GM21723 (cell line): ENCODE measurements around the gene GJC1.

Experiments used
- ATAC-seq: cut with Tn5 transposase; IDR thresholded peaks from one replicate; pipeline ENCODE4 v1.9.1; 2021; ENCODE audit warnings: mild to moderate bottlenecking, moderate library complexity; ENCODE audit not compliant: unreplicated experiment

Gene GJC1

GRCh38 chr17:44804302-44805089, 25.6 kb downstream of the GJC1 start:
- no peak for ATAC-seq

GRCh38 chr17:44801880-44802279, 28.2 kb downstream of the GJC1 start:
- no peak for ATAC-seq

- no peak for ATAC-seq
Observed at GRCh38 chr17:44798356-44798755, 31.7 kb downstream of the GJC1 start.

GRCh38 chr17:44797802-44798201, 32.3 kb downstream of the GJC1 start:
- no peak for ATAC-seq

GRCh38 chr17:44796731-44797130, 33.4 kb downstream of the GJC1 start:
- ATAC-seq = no peak

- no peak for ATAC-seq
Observed at GRCh38 chr17:44795928-44796327, 34.2 kb downstream of the GJC1 start.

GRCh38 chr17:44795421-44795820, 34.7 kb downstream of the GJC1 start:
- ATAC-seq = no peak

GRCh38 chr17:44794851-44795413, 35.2 kb downstream of the GJC1 start:
- ATAC-seq = no peak

- ATAC-seq = no peak
Observed at GRCh38 chr17:44793885-44794842, 35.9 kb downstream of the GJC1 start.

GRCh38 chr17:44792276-44792675, 37.8 kb downstream of the GJC1 start:
- no peak for ATAC-seq

GRCh38 chr17:44788139-44788538, 41.9 kb downstream of the GJC1 start:
- ATAC-seq = no peak

GRCh38 chr17:44787271-44787940, 42.7 kb downstream of the GJC1 start:
- no peak for ATAC-seq

- ATAC-seq = no peak
Observed at GRCh38 chr17:44786551-44787081, 43.5 kb downstream of the GJC1 start.

GRCh38 chr17:44785921-44786320, 44.2 kb downstream of the GJC1 start:
- ATAC-seq = no peak

- no peak for ATAC-seq
Observed at GRCh38 chr17:44782326-44782850, 47.7 kb downstream of the GJC1 start.

GRCh38 chr17:44781551-44782325, 48.3 kb downstream of the GJC1 start:
- ATAC-seq = no peak

GRCh38 chr17:44780845-44781480, 49.1 kb downstream of the GJC1 start:
- ATAC-seq = no peak

- no peak for ATAC-seq
Observed at GRCh38 chr17:44780161-44780560, 49.9 kb downstream of the GJC1 start.
